ENCODE measurements around the gene RANBP2. TPM values are rescaled to one million over a fixed set of nuclear protein-coding genes. Genes with fewer than 3 reads are reported as not detected.
A peak's percentile ranks its signal among the peaks of the same experiment; 100 is the strongest.
"Not testable (repeated sequence)": the region's sequence is repeated elsewhere in the genome, so short reads cannot be mapped to it uniquely, and the experiment has no call there.

Gene RANBP2
- total and polyA plus RNA-seq, 3 donors from 2014 or later, result 29.0 to 108 (median 95.5) TPM

DNA sequence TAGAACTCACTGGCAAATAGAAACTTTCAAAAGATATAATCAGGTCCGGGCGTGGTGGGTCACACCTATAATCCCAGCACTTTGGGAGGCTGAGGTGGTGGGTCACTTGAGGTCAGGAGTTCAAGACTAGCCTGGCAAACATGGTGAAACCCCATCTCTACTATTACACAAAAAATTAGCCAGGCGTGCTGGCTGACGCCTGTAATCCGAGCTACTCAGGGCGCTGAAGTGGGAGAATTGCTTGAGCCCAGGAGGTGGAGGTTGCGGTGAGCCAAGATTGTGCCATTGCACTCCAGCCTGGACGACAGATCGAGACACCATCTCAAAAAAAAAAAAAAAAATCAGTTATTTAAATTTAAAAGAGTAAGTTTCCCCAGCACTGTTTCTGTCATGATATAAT lies 38.7 kb downstream of the RANBP2 start:
- H3K4me1 ChIP-seq; intact Hi-C loops (cut with DNase I; ENCODE audit: low total_unique reads); H3K27ac ChIP-seq; H3K9me3 ChIP-seq; H3K36me3 ChIP-seq (ENCODE audit: low read depth, missing control alignments); H3K27me3 ChIP-seq; DNase-seq; H3K4me3 ChIP-seq: not testable (repeated sequence)
- WGBS, 2 donors, result 94 to 96% methylated on average over 9 of the region's 9 CpGs

DNA sequence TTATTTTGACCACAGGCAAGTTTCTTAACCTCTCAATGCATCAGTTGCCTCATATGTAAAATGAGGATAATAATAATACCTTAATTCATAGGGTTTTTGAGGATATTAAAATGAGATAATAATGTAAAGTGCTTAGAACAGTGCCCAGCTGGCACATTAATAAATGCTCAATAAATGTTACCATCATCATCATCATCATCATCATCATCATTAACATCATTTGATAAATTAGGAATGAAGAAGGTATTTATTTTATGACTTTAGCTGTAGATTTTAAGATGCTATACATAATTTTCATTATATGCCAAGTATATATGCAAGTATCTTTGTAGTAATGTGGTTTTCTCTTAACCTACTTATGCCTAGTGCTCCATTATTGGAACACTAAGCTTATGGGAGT lies 43.3 kb downstream of the RANBP2 start:
- H3K4me3 ChIP-seq; H3K9me3 ChIP-seq; H3K27me3 ChIP-seq; H3K36me3 ChIP-seq (ENCODE audit: low read depth, missing control alignments); H3K4me1 ChIP-seq; DNase-seq; H3K27ac ChIP-seq; intact Hi-C loops (cut with DNase I; ENCODE audit: low total_unique reads): not testable (repeated sequence)

DNA sequence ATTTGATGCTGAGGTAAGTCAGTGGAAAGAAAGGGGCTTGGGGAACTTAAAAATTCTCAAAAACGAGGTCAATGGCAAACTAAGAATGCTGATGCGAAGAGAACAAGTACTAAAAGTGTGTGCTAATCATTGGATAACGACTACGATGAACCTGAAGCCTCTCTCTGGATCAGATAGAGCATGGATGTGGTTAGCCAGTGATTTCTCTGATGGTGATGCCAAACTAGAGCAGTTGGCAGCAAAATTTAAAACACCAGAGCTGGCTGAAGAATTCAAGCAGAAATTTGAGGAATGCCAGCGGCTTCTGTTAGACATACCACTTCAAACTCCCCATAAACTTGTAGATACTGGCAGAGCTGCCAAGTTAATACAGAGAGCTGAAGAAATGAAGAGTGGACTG lies 47.4 kb downstream of the RANBP2 start:
- not testable (repeated sequence) for H3K27me3 ChIP-seq; H3K36me3 ChIP-seq (ENCODE audit: low read depth, missing control alignments)

DNA sequence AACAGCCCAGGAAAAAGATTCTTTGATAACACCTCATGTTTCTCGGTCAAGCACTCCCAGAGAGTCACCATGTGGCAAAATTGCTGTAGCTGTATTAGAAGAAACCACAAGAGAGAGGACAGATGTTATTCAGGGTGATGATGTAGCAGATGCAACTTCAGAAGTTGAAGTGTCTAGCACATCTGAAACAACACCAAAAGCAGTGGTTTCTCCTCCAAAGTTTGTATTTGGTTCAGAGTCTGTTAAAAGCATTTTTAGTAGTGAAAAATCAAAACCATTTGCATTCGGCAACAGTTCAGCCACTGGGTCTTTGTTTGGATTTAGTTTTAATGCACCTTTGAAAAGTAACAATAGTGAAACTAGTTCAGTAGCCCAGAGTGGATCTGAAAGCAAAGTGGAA lies 48.6 kb downstream of the RANBP2 start:
- H3K27me3 ChIP-seq; H3K9me3 ChIP-seq; intact Hi-C loops (cut with DNase I; ENCODE audit: low total_unique reads); H3K4me3 ChIP-seq; H3K4me1 ChIP-seq; H3K36me3 ChIP-seq (ENCODE audit: low read depth, missing control alignments); DNase-seq; H3K27ac ChIP-seq: not testable (repeated sequence)
- 80 to 89% methylated on average over 1 to 2 of the region's 2 CpGs for WGBS, 2 donors

More for the DNA sequence above, 47.4 kb downstream of the RANBP2 start:
- H3K27ac ChIP-seq; H3K9me3 ChIP-seq; H3K4me3 ChIP-seq; H3K4me1 ChIP-seq; DNase-seq; intact Hi-C loops (cut with DNase I; ENCODE audit: low total_unique reads): not testable (repeated sequence)
- WGBS, 2 donors, result 93 to 96% methylated on average over 5 of the region's 5 CpGs

DNA sequence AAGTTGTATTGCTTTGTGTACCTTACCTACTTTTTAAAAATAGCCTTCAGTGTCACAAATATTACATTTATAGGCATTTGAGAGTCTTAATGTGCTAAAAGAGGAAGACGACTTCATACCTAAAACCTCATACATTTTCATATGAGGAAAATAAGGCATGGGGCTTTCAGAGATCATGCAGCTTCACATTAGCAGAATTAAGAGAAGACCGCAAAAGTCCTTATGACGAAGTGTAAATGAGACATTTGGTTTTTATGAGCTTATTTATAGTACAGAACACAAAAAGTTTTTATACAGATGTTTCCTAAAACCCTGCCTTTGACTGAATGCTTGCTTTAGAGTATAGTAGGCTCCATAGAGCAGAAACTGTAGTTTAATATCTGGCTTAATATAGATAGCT lies 57.2 kb downstream of the RANBP2 start:
- no peak for DNase-seq
- H3K27me3 ChIP-seq, result no peaks in the 10 kb centered on the region
- intact Hi-C loops (cut with DNase I; ENCODE audit: low total_unique reads), result no loop called here
- no peak overlapping the region for H3K4me3 ChIP-seq
- no peaks in the 10 kb centered on the region for H3K36me3 ChIP-seq (ENCODE audit: low read depth, missing control alignments)
- WGBS, 2 donors, result 95% methylated on average over 3 of the region's 3 CpGs
- no peaks in the 10 kb centered on the region for H3K9me3 ChIP-seq
- no peaks in the 10 kb centered on the region for H3K4me1 ChIP-seq
- H3K27ac ChIP-seq, result no peak overlapping the region
- TF ChIP-seq, protein P1, sequence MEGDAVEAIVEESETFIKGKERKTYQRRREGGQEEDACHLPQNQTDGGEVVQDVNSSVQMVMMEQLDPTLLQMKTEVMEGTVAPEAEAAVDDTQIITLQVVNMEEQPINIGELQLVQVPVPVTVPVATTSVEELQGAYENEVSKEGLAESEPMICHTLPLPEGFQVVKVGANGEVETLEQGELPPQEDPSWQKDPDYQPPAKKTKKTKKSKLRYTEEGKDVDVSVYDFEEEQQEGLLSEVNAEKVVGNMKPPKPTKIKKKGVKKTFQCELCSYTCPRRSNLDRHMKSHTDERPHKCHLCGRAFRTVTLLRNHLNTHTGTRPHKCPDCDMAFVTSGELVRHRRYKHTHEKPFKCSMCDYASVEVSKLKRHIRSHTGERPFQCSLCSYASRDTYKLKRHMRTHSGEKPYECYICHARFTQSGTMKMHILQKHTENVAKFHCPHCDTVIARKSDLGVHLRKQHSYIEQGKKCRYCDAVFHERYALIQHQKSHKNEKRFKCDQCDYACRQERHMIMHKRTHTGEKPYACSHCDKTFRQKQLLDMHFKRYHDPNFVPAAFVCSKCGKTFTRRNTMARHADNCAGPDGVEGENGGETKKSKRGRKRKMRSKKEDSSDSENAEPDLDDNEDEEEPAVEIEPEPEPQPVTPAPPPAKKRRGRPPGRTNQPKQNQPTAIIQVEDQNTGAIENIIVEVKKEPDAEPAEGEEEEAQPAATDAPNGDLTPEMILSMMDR (IDR thresholded peaks at IDR 0.05), result no peak
- no peak for TF ChIP-seq POLR2A (IDR thresholded peaks at IDR 0.05)

DNA sequence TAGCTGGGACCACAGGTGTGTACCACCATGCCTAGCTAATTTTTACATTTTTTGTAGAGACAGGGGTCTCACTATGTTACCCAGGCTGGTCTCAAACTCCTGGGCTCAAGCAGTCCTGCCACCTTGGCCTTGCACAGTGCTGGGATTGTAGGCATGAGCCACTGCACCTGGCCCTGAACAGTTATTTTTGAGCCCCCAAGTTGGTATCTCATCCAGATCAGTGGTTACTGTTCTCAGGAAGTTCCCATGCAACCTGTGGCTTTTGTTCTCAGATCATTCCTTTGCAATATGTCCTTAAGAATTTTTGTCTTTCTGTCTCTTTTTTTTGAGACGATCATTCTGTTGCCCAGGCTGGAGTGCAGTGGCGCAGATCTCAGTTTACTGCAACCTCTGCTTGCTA lies 59.6 kb downstream of the RANBP2 start:
- 87 to 92% methylated on average over 2 of the region's 2 CpGs for WGBS, 2 donors
- DNase-seq, result no peak
- Histone ChIP-seq H3K36me3 (ENCODE audit: low read depth, missing control alignments) (no peaks in the 10 kb centered on the region), H3K27me3 (no peaks in the 10 kb centered on the region), H3K9me3 (no peaks in the 10 kb centered on the region), H3K27ac (no peak overlapping the region), H3K4me1 (no peaks in the 10 kb centered on the region), H3K4me3 (no peak overlapping the region)
- TF ChIP-seq POLR2A (IDR thresholded peaks at IDR 0.05), result no peak
- TF ChIP-seq, protein P1 (IDR thresholded peaks at IDR 0.05), result no peak
- intact Hi-C loops (cut with DNase I; ENCODE audit: low total_unique reads), result no loop called here

DNA sequence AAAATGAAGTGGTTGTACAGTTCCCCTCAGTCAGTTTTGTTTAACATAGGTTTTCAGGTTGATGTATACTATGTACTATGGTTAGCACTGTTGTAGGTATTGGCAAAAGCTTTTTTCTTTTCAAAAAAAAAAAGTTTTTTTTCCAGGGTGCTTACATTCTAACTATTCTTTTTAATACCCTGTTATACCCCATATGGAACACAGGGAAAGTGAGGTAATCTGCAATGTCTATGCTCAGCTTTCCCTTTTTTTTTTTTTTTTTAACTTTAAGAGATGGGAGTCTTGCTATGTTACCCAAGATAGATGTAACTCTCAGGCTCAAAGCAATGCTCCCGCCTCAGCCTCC lies 66.7 kb downstream of the RANBP2 start:
- no peak for DNase-seq
- intact Hi-C loops (cut with DNase I; ENCODE audit: low total_unique reads), result no loop called here
- TF ChIP-seq POLR2A (IDR thresholded peaks at IDR 0.05), result no peak
- TF ChIP-seq, protein P1 (IDR thresholded peaks at IDR 0.05), result no peak
- Histone ChIP-seq H3K36me3 (ENCODE audit: low read depth, missing control alignments) (no peaks in the 10 kb centered on the region), H3K27me3 (no peaks in the 10 kb centered on the region), H3K4me3 (peak overlapping the region; percentile 75 to 84), H3K4me1 (no peaks in the 10 kb centered on the region), H3K9me3 (no peaks in the 10 kb centered on the region), H3K27ac (peak overlapping the region; percentile 61 to 84)
- WGBS, 2 donors, result 0% methylated on average over 1 of the region's 1 CpG
